ENCODE results near the gene RAPH1.

The RAPH1 gene

GRCh38 chr2:203366639-203367466 is 168.2 kb downstream of the RAPH1 start:
- TF ChIP-seq GABPA (IDR thresholded peaks at IDR 0.05; ENCODE audit: low read depth) (no peak), POLR2AphosphoS5 (IDR thresholded peaks at IDR 0.05; ENCODE audit: low read depth) (no peak), SPI1 (IDR thresholded peaks at IDR 0.05; ENCODE audit: borderline replicate concordance, low read depth) (no peak)
- TF ChIP-seq, protein P1, sequence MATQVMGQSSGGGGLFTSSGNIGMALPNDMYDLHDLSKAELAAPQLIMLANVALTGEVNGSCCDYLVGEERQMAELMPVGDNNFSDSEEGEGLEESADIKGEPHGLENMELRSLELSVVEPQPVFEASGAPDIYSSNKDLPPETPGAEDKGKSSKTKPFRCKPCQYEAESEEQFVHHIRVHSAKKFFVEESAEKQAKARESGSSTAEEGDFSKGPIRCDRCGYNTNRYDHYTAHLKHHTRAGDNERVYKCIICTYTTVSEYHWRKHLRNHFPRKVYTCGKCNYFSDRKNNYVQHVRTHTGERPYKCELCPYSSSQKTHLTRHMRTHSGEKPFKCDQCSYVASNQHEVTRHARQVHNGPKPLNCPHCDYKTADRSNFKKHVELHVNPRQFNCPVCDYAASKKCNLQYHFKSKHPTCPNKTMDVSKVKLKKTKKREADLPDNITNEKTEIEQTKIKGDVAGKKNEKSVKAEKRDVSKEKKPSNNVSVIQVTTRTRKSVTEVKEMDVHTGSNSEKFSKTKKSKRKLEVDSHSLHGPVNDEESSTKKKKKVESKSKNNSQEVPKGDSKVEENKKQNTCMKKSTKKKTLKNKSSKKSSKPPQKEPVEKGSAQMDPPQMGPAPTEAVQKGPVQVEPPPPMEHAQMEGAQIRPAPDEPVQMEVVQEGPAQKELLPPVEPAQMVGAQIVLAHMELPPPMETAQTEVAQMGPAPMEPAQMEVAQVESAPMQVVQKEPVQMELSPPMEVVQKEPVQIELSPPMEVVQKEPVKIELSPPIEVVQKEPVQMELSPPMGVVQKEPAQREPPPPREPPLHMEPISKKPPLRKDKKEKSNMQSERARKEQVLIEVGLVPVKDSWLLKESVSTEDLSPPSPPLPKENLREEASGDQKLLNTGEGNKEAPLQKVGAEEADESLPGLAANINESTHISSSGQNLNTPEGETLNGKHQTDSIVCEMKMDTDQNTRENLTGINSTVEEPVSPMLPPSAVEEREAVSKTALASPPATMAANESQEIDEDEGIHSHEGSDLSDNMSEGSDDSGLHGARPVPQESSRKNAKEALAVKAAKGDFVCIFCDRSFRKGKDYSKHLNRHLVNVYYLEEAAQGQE (IDR thresholded peaks at IDR 0.05; ENCODE audit: insufficient replicate concordance, low read depth) = no peak
- TF ChIP-seq, protein P2, sequence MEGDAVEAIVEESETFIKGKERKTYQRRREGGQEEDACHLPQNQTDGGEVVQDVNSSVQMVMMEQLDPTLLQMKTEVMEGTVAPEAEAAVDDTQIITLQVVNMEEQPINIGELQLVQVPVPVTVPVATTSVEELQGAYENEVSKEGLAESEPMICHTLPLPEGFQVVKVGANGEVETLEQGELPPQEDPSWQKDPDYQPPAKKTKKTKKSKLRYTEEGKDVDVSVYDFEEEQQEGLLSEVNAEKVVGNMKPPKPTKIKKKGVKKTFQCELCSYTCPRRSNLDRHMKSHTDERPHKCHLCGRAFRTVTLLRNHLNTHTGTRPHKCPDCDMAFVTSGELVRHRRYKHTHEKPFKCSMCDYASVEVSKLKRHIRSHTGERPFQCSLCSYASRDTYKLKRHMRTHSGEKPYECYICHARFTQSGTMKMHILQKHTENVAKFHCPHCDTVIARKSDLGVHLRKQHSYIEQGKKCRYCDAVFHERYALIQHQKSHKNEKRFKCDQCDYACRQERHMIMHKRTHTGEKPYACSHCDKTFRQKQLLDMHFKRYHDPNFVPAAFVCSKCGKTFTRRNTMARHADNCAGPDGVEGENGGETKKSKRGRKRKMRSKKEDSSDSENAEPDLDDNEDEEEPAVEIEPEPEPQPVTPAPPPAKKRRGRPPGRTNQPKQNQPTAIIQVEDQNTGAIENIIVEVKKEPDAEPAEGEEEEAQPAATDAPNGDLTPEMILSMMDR (IDR thresholded peaks at IDR 0.05; ENCODE audit: insufficient read depth, low read length) = no peak
- DNase-seq (ENCODE audit: low read depth in 1 of 2, low spot score in 1 of 2) = no peak
- H3K27ac ChIP-seq (replicated peaks) = no peak overlapping the region
- H3K27me3 ChIP-seq (ENCODE audit: insufficient read depth, poor library complexity, severe bottlenecking) = no peaks in the 10 kb centered on the region
- no peak overlapping the region for H3K4me3 ChIP-seq (replicated peaks; ENCODE audit: insufficient read depth, low read length)

DNA sequence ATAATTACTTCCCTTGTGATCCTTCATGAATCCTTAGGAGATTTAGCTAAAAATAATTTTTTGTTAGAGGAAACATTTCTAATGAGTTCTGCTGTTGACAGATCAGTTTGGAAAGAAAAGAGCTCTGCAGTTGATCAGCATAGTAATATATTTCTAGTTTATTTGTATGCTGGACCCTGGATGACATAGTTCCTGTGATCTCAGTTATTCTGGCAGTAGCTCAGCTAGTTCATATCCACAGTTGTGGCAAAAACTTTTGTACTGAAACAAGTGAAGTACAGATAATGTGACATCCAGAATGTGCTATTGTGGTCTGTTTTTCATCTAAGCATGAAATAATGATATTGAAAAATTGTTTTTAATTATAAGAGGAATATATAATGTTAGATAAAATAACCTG is 173.2 kb downstream of the RAPH1 start:
- H3K27ac ChIP-seq (replicated peaks) = no peak overlapping the region
- TF ChIP-seq GABPA (IDR thresholded peaks at IDR 0.05; ENCODE audit: low read depth) (no peak), SPI1 (IDR thresholded peaks at IDR 0.05; ENCODE audit: borderline replicate concordance, low read depth) (no peak), POLR2AphosphoS5 (IDR thresholded peaks at IDR 0.05; ENCODE audit: low read depth) (no peak)
- TF ChIP-seq, protein P2 (IDR thresholded peaks at IDR 0.05; ENCODE audit: insufficient read depth, low read length) = no peak
- TF ChIP-seq, protein P1 (IDR thresholded peaks at IDR 0.05; ENCODE audit: insufficient replicate concordance, low read depth) = no peak
- H3K4me3 ChIP-seq (replicated peaks; ENCODE audit: insufficient read depth, low read length) = no peak overlapping the region
- no peaks in the 10 kb centered on the region for H3K27me3 ChIP-seq (ENCODE audit: insufficient read depth, poor library complexity, severe bottlenecking)
- DNase-seq (ENCODE audit: low read depth in 1 of 2, low spot score in 1 of 2) = no peak

- no peak overlapping the region for H3K27ac ChIP-seq (replicated peaks)
- no peaks in the 10 kb centered on the region for H3K27me3 ChIP-seq (ENCODE audit: insufficient read depth, poor library complexity, severe bottlenecking)
- no peak for DNase-seq (ENCODE audit: low read depth in 1 of 2, low spot score in 1 of 2)
- no peak overlapping the region for H3K4me3 ChIP-seq (replicated peaks; ENCODE audit: insufficient read depth, low read length)
- TF ChIP-seq, protein P2 (IDR thresholded peaks at IDR 0.05; ENCODE audit: insufficient read depth, low read length) = no peak
- TF ChIP-seq, protein P1 (IDR thresholded peaks at IDR 0.05; ENCODE audit: insufficient replicate concordance, low read depth) = no peak
- no peak for TF ChIP-seq SPI1 (IDR thresholded peaks at IDR 0.05; ENCODE audit: borderline replicate concordance, low read depth)
- no peak for TF ChIP-seq POLR2AphosphoS5 (IDR thresholded peaks at IDR 0.05; ENCODE audit: low read depth)
- TF ChIP-seq GABPA (IDR thresholded peaks at IDR 0.05; ENCODE audit: low read depth) = no peak
These were observed 173.6 kb downstream of the RAPH1 start for GRCh38 chr2:203361495-203361894.

Data from HL-60 (cell line).